ENCODE measurements around the gene TOB1. TPM values are rescaled to one million over a fixed set of nuclear protein-coding genes. Genes with fewer than 3 reads are reported as not detected.

The TOB1 gene
- total RNA-seq, 2 experiments from 2014 or later = 15.2 to 26.4 TPM

DNA sequence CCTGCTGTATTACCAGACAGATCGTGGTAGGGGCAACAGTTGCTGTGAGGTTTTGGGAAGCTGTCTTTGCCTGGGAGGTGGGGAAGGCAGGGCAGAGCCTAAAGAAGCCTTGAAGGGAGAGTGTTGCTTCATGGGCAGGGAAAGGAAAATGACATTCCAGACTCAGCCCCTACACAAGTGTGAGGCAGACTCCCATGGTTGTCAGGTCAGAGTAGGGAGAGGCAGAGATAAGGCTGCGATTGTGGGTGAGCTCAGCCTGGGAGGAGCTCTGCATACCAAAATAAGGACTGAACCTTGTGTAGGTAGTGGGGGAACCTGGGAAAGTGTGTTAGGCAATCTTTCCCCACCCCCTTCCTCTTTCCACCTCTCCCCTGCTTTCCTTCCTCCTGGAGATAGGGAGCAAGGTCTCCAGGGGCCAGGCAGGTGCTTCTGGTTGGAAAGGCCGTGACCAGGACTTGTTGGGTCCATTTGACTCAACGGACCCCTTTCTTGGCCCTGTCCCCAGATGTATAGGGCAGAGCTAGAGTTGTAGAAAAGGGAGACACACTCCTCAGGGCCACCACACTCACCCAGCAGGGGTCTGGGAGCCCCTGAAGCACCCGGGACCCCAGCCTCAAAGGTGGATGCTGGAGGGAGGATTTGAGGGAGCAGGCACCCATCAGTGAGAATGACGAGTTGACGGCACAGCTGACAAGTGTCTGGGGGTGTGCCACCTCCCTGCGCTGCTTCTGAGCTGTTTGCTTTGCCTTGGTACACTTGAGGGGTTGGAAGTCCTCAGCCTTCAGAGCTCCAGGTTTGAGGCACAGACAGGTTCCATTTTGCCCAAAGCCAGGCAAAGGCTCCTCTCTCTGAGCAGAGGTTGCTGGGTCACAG, 18.5 kb upstream of the TOB1 start:
- intact Hi-C loops (cut with micrococcal nuclease; ENCODE audit: unreplicated experiment) = no loop called here
- CTCF ChIA-PET (ENCODE audit: unreplicated experiment) = no interaction called here
- no TSS peak for BruUV-seq (replicated peaks)
- Histone ChIP-seq H3K9me2 (ENCODE audit: insufficient read depth, low read length) (no peaks in the 10 kb centered on the region), H2AFZ (ENCODE audit: low read length) (peak overlapping the region; percentile 60; the same call in 1 of the 2 replicates), H3K27ac (ENCODE audit: low read depth, low read length, poor library complexity, severe bottlenecking) (no peak overlapping the region), H3K79me2 (ENCODE audit: insufficient read depth, low read depth, low read length) (no peaks in the 10 kb centered on the region), H3K4me3 (ENCODE audit: low read depth, low read length, poor library complexity, severe bottlenecking) (no peak overlapping the region), H3K36me3 (ENCODE audit: insufficient read depth, low read length) (no peaks in the 10 kb centered on the region), H4K20me1 (ENCODE audit: insufficient read depth, low read length) (no peaks in the 10 kb centered on the region), H3K9me3 (ENCODE audit: low read length) (no peaks in the 10 kb centered on the region; the same call in 1 of the 2 replicates), H3K4me1 (ENCODE audit: insufficient read depth, low read length, poor library complexity, severe bottlenecking) (peaks cover 6% of the 10 kb centered on the region), H3K4me2 (ENCODE audit: low read length) (no peak overlapping the region)
- no peak for DNase-seq (ENCODE audit: low spot score)
- POLR2A ChIA-PET = interaction anchor here (0.6 to 1.5 kb wide), 4 partner anchors 8 to 353 kb away, joined by 3 to 4 read pairs (median 4); no protein-coding TSS in a partner anchor
- no peak for TF ChIP-seq EZH2phosphoT487 (IDR thresholded peaks at IDR 0.05; ENCODE audit: borderline replicate concordance, low read depth, low read length)
- TF ChIP-seq, protein P1, sequence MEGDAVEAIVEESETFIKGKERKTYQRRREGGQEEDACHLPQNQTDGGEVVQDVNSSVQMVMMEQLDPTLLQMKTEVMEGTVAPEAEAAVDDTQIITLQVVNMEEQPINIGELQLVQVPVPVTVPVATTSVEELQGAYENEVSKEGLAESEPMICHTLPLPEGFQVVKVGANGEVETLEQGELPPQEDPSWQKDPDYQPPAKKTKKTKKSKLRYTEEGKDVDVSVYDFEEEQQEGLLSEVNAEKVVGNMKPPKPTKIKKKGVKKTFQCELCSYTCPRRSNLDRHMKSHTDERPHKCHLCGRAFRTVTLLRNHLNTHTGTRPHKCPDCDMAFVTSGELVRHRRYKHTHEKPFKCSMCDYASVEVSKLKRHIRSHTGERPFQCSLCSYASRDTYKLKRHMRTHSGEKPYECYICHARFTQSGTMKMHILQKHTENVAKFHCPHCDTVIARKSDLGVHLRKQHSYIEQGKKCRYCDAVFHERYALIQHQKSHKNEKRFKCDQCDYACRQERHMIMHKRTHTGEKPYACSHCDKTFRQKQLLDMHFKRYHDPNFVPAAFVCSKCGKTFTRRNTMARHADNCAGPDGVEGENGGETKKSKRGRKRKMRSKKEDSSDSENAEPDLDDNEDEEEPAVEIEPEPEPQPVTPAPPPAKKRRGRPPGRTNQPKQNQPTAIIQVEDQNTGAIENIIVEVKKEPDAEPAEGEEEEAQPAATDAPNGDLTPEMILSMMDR (conservative IDR thresholded peaks at IDR 0.05; ENCODE audit: low read length) = no peak

DNA sequence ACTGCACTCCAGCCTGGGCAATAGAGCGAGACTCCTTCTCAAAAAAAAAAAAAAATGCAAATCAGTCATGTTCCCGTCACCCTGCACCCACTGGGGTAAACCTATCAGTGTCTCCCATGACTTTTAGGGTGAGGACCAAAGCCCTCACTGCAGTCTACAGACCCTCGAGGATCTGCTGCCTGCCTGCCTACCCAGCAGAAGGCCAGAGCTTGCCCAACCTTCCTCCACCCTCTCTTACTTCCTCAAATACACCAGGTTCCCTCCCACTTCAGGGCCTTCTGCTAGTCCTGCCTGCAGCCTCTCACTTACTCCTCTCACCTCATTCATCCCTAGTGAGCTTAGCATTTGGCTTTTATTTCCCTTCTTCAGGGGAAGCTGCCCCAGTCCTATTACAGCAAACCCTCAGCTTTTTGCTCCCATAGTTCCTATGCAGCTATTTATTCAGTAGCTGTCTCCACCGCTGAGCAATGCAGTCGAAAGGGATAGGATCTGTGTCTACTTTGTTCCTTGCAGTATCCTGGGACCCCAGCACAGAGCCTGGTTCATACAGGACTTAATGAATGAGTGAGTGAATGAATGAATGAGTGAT, 17.8 kb upstream of the TOB1 start:
- no peaks in the 10 kb centered on the region for H4K20me1 ChIP-seq (ENCODE audit: insufficient read depth, low read length)
- H3K4me1 ChIP-seq (ENCODE audit: insufficient read depth, low read length, poor library complexity, severe bottlenecking) = peaks cover 6% of the 10 kb centered on the region
- POLR2A ChIA-PET = interaction anchor here (0.6 to 1.5 kb wide), 3 partner anchors 9 to 354 kb away, joined by 3 to 4 read pairs (median 4); no protein-coding TSS in a partner anchor
- no TSS peak for BruUV-seq (replicated peaks)
- no peak overlapping the region for H3K27ac ChIP-seq (ENCODE audit: low read depth, low read length, poor library complexity, severe bottlenecking)
- no peak overlapping the region for H3K4me3 ChIP-seq (ENCODE audit: low read depth, low read length, poor library complexity, severe bottlenecking)
- TF ChIP-seq, protein P1 (conservative IDR thresholded peaks at IDR 0.05; ENCODE audit: low read length) = no peak
- TF ChIP-seq EZH2phosphoT487 (IDR thresholded peaks at IDR 0.05; ENCODE audit: borderline replicate concordance, low read depth, low read length) = no peak
- H3K4me2 ChIP-seq (ENCODE audit: low read length) = no peak overlapping the region
- intact Hi-C loops (cut with micrococcal nuclease; ENCODE audit: unreplicated experiment) = no loop called here
- H3K36me3 ChIP-seq (ENCODE audit: insufficient read depth, low read length) = no peaks in the 10 kb centered on the region
- H3K9me3 ChIP-seq (ENCODE audit: low read length) = no peaks in the 10 kb centered on the region; the same call in 1 of the 2 replicates
- H3K9me2 ChIP-seq (ENCODE audit: insufficient read depth, low read length) = no peaks in the 10 kb centered on the region
- CTCF ChIA-PET (ENCODE audit: unreplicated experiment) = no interaction called here
- H3K79me2 ChIP-seq (ENCODE audit: insufficient read depth, low read depth, low read length) = no peaks in the 10 kb centered on the region
- H2AFZ ChIP-seq (ENCODE audit: low read length) = peak overlapping the region; percentile 60; the same call in 1 of the 2 replicates
- DNase-seq (ENCODE audit: low spot score) = peak; percentile 37
